Activated CD8-positive, alpha-beta memory T cell treated with anti-CD3 and anti-CD28 coated beads for 1 hour (primary cell): ENCODE results near the gene UPP2.

ENCODE experiments used
- DNase-seq, 2 donors: peaks; one replicate each; pipeline ENCODE4 v3.0.0-alpha.2; 2020; ENCODE audit warnings: low read depth in 1 of 2; ENCODE audit errors: extremely low read depth in 1 of 2

UPP2 gene

GRCh38 chr2:158103411-158104012 lies 1.8 kb downstream of the UPP2 start:
- no peak for DNase-seq

DNA sequence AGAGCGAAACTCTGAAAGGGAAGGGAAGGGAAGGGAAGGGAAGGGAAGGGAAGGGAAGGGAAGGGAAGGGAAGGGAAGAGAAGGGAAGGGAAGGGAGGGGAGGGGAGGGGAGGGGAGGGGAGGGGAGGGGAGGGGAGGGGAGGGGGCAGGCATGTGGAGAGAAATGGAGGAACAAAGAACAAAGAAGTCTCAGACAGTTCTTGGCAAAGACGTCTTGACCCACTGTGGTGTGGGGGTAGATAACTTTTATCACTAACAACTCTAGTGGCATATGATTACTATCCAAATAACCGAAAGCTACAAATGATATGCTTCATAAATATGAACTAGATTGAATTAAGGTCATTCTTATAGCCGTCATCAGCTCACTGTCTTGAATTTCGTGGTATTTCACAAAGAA lies 3.2 kb downstream of the UPP2 start:
- no peak for DNase-seq

DNA sequence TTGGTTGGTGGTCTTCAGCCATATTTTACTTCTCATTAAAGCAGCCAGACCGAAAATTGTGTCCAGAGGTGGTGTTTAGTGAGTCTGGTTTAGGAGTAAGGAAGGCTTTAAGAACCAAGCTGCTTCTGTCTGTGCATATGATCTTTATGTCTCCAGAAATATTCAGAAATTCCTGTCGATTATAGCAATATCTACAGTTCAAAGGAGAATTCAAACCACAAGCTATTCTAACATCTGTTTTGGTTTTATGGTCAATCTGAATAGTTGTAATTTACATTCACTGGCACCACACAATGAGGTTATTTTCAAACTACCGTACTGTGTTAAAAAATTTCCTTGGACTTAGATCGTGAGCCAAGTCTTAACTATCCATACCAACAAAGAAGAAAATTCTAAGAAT lies 11.3 kb downstream of the UPP2 start:
- no peak for DNase-seq

DNA sequence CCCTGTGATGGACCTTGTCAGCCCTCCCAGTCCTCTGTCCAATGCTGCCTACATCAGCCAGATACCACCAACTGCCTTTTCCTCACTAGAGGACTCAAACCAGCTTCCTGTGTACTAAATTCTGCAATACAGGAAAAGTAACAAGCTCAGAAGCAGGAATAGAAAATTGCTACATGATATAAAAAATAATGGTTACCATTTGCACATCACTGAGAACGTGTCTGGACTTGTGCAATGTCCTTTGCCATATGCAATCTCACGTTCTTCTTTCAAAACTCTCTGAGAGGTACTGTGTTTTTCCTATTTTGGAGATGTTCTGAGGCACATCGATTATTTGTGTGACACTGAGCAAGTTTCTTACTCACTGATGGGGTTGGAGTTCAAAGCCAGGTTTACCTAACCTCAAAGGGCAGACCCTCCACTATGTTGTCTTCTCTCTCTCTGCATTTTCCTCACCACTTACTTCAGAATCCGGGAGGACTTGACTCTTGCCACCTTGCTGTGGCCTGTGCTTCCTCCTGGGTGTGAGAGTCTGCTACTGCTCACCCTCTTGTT lies 12.1 kb downstream of the UPP2 start:
- no peak for DNase-seq

DNA sequence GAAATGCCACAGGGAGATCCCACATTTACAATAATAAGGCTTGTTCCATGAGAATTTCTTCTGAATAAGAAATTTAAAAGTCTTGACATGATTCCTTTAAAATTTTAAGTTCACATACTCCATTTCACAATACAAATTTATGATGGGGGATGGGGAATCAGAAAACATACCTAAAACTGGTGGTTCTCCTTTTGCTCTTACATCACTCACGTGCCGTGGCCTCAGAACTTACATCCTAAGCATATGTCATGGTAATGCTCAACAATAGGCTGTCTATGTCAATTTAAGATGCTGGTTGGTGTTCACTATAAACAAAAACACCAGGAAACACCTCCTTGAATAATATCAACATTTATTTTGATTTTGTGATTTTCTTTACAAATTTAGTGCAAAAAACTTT lies 12.8 kb downstream of the UPP2 start:
- DNase-seq = no peak

DNA sequence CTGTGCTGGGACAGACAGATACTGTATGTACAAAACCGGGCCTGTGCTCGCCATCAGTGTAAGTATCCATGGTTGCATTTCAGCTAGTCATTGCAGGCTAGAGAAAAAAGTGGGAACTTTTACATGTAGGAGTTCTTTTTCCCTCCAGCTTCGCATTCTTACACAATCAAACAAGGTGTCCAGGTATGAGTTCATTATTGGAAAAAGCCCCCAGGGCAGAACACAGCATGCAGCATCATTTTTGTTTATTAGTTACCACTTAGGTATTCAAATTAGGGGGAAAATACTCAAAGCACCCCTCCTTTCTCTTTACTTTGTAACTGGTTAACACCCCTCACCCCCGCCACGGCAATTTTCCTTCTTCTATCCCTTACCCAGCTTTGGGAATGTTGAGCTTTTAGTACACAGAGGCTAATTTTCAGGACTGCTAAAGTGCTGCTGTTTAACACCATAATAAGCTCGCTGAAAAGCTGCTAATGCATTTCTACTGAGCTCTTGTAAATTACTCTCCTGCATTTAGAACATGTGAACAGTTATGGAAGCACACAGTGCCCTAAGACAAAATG lies 13.6 kb downstream of the UPP2 start:
- DNase-seq = no peak

DNA sequence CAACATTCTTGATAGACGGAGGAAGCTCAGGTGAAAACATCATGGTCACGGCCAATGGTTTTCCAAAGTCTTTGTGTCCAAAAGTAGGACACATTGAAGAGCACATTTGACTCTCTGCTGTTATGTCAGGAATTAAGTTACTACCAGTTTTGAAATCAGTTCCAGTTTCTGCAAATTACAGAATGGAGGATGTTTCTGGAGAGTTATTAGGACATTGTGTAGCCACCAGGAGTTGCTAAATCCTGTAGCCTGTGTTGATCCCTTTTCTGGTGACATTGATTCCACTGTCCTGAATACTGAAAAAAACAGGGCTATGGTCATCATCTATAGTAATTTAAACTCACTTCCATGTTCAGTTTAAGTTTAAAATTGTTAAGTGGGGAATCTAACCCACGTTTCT lies 15.3 kb downstream of the UPP2 start:
- DNase-seq = no peak

GRCh38 chr2:158120102-158120501 lies 18.4 kb downstream of the UPP2 start:
- DNase-seq = no peak

GRCh38 chr2:158120664-158121641 lies 19.3 kb downstream of the UPP2 start:
- no peak for DNase-seq

DNA sequence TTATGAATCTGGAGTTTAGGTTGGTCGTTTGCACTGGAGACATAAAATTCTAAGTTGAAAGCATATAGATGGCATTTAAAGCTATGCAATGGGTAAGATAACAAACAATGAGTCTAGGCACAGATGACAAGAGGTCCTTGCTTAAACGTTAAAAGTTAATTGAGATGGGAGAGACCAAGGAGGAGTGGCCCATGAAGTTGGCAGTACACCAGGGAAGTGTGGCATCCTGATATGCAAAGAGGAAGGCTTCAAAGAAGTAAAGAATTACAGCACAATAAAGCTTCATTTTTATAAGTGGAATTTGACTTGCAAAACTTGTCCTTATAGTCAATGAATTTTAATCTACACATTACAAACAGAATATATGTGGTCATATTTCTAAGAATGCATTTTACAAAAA lies 23.2 kb downstream of the UPP2 start:
- no peak for DNase-seq

GRCh38 chr2:158125756-158126498 lies 24.3 kb downstream of the UPP2 start:
- DNase-seq = no peak

DNA sequence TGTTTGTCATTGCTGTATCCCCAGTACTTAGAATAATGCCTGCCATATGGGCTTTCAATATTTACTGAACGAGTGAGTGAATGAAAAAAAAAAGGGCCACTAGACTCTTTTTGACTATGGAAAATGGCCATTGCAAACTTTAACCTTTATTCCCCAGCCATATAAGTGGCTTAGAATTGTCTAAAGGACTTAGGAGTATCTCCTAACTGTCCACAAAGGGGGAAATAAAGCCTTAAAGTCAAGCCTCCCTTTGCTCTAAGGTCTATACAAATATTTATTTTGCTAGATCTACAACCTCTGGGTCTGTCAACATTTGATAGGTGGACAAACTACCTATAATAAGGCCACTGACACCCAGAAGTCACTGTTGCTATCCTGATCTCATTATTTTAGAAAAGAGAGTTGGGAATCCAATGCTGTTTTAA lies 25.7 kb downstream of the UPP2 start:
- no peak for DNase-seq

DNA sequence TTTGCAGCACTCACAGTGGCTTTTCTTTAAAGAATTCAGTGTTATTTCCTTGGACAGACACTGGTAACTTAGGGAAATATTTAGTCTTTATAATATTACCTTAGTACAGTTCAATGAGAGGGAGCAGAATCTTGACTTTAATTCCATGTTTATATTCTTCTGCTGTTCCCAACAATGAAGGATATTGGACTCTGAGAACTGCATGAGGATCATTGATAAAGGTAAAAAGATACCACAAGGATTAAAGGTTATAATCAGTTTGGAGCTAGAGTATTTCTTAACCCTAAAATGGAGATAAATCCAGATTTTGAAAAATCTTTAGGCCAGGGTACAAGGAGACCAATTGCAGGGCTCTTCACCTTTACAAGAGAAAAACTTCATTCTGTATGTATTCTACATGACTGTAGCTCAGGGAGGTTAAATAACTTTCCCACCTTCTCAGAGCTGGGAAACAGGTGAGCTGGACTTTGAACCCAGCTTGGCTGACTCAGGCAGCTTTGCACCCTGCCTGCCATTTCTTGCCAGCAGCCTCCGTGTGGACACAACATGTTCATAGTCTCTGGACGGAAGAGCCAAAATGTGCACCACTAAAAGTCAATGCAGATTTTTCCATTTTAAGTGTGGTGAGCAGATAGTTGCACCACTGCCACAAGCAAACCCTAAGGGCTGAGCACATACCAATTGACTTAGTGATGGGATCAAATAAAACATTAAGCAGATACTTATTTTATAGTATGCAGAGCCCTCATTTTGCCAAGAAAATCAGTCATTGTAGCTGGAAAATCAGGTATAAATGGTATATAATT lies 26.7 kb downstream of the UPP2 start:
- no peak for DNase-seq

DNA sequence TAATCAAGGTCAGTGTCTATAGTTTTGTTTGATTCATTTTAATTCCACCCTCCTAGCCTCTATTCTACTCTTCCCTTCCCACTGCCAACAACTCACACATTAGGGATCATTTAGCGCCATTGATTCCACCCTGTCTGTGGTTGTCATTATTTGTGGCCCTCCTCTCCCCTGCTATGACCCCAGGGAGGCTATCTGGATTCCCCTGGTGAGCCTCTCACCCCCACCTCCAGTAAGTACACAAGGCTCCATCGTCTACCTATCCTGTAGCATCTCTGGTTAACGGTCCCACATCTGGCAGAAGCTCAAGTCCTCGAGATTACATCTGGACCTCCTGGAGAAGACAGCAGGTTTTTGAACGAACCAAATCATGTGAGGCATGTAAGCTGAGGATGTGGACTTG lies 27.4 kb downstream of the UPP2 start:
- DNase-seq = no peak

DNA sequence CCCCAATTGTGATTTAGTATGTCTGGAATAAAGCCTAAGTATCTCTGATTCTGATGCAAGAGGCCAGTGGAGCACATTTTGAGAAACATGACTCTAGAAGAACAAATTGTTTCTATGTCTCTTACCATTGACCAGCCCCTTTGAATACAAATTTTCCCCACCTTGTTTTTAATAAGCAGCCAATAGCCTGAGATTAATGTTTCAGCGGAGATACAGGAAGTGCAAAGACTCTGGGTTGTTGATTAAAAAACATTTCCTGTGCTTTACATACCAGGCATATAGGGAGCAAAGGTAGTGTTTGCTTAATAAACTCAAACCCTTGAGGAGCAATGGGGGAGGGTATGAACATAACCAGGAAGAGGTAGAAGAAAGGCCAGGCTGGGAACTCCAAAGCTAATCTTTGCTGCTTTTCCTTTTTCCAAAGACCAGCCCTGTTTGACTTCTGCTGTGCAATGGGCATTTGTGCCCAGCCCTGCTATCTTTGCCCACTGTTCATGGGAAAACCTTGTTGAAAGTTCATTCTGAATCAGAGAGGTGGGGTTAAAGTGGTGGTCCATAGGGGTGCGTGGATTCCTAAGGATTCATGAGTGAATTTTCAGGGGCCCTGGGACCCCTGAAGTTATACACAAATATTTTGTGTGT lies 29.3 kb downstream of the UPP2 start:
- DNase-seq = no peak

DNA sequence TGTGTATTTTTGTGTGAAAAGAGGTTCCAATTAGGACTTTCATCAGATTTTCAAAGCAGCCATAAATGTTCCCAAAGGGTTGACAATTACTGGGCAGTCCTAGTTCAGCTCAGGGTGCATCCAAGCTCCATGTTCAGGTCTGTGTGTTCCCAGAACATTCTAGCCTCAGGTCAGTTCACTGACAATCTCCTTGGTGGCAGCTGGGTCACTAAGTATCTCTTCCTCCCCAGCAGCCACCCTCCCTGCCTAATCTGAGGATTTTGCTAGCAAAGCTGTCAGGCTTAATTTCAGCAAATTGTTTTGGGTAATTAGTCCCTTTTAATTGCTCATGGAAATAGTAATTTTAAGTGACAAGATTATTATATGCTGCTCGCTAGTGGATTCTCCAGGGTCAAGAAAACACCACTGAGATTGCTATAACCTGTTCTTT lies 29.8 kb downstream of the UPP2 start:
- DNase-seq = no peak

DNA sequence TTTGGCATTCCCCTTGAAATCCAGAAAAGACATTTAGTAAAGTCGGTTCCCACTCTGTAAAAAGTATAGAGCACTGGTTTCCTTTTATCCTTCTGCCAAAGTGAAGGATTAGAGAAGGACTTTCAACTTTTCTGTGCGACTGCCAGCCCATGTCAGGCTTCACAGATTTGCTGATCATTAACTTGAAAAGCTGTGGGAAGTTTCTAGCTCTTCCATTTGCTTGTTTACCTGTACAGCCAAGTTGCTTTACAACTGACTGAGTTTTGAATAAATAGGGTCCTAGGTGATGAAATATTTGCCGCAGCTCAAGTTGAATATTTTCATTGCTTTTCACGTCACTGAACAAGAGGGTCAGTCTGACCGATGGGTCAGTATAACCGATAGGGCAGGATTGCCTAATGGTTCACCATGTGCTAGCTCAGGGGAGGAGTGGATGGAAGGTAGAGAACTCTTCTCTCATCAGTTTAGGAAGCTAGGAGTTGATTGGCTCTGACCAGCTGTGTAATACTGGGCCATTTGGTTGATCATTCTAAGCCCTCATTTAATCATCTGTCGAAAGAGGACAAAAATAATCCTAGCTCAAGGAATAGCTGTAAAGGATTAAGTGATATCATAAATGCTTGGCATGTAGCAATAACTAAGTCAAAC lies 30.4 kb downstream of the UPP2 start:
- no peak for DNase-seq

GRCh38 chr2:158134055-158134454 lies 32.4 kb downstream of the UPP2 start:
- no peak for DNase-seq

DNA sequence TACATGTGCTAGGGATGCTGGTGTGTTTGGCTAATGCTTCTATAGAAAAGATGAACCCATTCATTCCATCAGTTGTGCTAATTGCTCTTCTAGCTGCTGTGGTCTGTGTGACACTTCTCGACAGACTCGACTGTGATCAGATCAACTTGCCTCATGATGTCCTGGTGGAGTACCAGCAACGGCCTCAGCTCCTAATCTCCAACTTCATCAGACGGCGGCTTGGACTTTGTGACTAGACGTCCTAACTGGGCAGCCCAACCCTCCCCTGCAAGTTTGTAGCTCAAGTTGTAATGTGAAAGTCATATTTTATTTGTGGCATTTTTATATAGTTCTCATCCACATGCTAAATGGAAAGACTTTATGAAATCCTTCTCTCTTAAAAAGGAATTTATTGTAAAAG lies 33.0 kb downstream of the UPP2 start:
- DNase-seq = no peak
